ENCODE measurements around the gene CEP83.

DNA sequence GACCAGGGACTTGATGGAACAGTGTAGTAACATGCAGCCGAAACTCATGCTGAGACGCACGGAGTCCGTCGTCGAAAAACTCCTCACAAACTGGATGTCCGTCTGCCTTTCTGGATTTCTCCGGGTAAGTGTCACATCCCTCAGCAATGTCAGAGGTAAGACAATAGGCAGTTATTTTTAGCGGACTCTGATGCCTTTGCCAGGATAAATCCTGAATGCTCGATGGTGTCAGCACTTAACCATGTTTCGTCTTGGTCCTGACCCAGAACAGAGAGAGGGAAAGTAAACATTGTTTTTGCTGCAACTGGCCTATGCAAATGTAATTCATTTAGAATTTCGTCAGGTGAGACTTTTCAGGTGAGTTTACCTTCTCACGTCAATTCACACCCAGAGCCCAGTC lies 198.9 kb downstream of the CEP83 start:
- TF ChIP-seq EZH2 (IDR thresholded peaks at IDR 0.05; ENCODE audit: insufficient read depth, poor library complexity, severe bottlenecking) = no peak
- TF ChIP-seq EZH2phosphoT487 (IDR thresholded peaks at IDR 0.05; ENCODE audit: insufficient read depth, low read depth) = no peak
